Tibial nerve (tissue), 3 donors: ENCODE data around the gene JOSD1.

Experiments
- CTCF ChIP-seq, 5 experiments: fragments of 200-600 bp in 3 of 5; fragments of 450-650 bp in 2 of 5; sonication (generic) in 3 of 5; IDR thresholded peaks; one replicate each; pipeline ENCODE4 v1.5.1; 2016 to 2019; ENCODE audit warnings: antibody characterized with exemption in 5 of 5, mild to moderate bottlenecking in 3 of 5, moderate library complexity in 2 of 5
- POLR2A ChIP-seq, 2 donors: fragments of 450-650 bp; IDR thresholded peaks; one replicate each; pipeline ENCODE4 v1.6.1; 2017; ENCODE audit warnings: antibody characterized with exemption in 2 of 2, mild to moderate bottlenecking in 2 of 2, moderate library complexity in 2 of 2

- TF ChIP-seq CTCF (IDR thresholded peaks at IDR 0.05) (no peak), POLR2A (IDR thresholded peaks at IDR 0.05) (no peak)
Observed at GRCh38 chr22:38736257-38736570, 35.5 kb upstream of the JOSD1 start.
